ENCODE results near the gene KNL1.

GRCh38 chr15:40593588-40594428 is at the start of gene KNL1:
- TF ChIP-seq PATZ1 (CRISPR knock-in tag; IDR thresholded peaks at IDR 0.05; ENCODE audit: borderline replicate concordance) (no peak), TOX (CRISPR knock-in tag; IDR thresholded peaks at IDR 0.05; ENCODE audit: borderline replicate concordance) (no peak), ZNF70 (CRISPR knock-in tag; IDR thresholded peaks at IDR 0.05) (no peak), GLIS3 (CRISPR knock-in tag; IDR thresholded peaks at IDR 0.05) (no peak), ARNTL (CRISPR knock-in tag; IDR thresholded peaks at IDR 0.05; ENCODE audit: borderline replicate concordance, low read depth) (no peak), CSRNP3 (CRISPR knock-in tag; IDR thresholded peaks at IDR 0.05) (no peak), RARB (CRISPR knock-in tag; IDR thresholded peaks at IDR 0.05) (no peak), BACH2 (CRISPR knock-in tag; IDR thresholded peaks at IDR 0.05; ENCODE audit: borderline replicate concordance) (no peak), ZFP3 (CRISPR knock-in tag; IDR thresholded peaks at IDR 0.05) (no peak), ZNF565 (CRISPR knock-in tag; conservative IDR thresholded peaks at IDR 0.05; ENCODE audit: low read depth) (peak; percentile 90), ZFP30 (CRISPR knock-in tag; IDR thresholded peaks at IDR 0.05) (no peak), ZNF8 (CRISPR knock-in tag; IDR thresholded peaks at IDR 0.05) (no peak)

Measured in SK-N-SH treated with all-trans-retinoic acid at 6 μM for 48 hours (cell line).